Glomerular visceral epithelial cell (primary cell): ENCODE results near the gene WHRN.

Experiments
- DNase-seq: peaks from one replicate; pipeline ENCODE4 v3.0.0-alpha.2; 2016; ENCODE audit errors: extremely low spot score

WHRN gene

DNA sequence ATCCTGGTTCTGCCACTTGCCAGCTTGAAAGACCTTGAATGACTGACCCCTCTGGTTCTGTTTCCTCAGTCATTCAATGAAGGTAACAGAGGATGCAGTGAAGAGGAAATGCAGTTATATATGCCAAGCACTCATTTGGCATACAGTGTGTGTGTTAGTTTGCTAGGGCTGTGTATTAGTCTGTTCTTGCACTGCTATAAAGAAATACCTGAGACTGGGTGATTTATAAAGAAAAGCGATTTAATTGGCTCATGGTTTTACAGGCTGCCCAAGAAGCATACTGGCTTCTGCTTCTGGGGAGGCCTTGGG lies 8.6 kb upstream of the WHRN start:
- DNase-seq = no peak

GRCh38 chr9:114513055-114513958 lies 8.0 kb upstream of the WHRN start:
- DNase-seq = no peak

DNA sequence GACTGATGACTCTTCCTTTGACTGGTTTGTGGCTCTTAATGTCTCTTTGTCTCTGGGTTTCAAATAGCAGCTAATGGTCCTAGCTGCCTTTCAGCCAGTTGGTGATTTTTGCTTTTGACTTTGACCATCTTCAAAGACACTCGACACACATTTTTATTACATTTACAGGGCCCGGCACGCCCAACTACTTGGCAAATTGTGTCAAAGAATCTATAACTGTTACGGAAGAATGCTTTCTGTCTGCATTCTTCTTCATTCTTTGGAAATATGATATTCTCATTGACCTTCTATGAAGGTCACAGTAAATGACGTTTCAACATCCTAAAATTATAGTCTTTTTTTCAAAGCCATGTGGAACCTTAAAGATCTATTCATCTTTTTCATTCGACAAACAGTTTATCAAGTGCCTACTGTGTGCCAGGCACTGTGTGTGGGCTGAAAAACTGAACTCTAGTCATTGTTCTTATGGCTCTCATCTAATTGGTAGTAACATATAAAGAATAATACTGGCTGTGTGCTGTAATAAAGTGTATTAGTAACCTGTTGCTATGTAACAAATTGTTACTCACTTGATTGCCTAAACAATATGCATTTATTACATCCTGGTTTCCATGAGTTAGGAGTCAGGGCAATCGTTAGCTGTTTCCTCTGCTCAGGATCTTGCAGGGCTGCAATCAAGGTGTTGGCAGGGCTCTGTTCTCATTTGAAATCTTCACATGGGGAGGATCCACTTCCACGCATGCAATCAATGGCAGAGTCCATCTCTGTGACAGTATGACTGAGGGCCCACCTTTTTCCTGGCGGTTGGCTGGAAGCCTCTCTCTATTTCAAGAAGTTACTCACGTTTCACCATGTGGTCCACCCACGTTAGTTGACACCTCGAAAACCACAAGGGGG lies 7.0 kb upstream of the WHRN start:
- DNase-seq = no peak

- no peak for DNase-seq
These were observed 2.5 kb upstream of the WHRN start for GRCh38 chr9:114507726-114508125.

- DNase-seq = no peak
These were observed 763 bp upstream of the WHRN start for GRCh38 chr9:114506082-114506390.

DNA sequence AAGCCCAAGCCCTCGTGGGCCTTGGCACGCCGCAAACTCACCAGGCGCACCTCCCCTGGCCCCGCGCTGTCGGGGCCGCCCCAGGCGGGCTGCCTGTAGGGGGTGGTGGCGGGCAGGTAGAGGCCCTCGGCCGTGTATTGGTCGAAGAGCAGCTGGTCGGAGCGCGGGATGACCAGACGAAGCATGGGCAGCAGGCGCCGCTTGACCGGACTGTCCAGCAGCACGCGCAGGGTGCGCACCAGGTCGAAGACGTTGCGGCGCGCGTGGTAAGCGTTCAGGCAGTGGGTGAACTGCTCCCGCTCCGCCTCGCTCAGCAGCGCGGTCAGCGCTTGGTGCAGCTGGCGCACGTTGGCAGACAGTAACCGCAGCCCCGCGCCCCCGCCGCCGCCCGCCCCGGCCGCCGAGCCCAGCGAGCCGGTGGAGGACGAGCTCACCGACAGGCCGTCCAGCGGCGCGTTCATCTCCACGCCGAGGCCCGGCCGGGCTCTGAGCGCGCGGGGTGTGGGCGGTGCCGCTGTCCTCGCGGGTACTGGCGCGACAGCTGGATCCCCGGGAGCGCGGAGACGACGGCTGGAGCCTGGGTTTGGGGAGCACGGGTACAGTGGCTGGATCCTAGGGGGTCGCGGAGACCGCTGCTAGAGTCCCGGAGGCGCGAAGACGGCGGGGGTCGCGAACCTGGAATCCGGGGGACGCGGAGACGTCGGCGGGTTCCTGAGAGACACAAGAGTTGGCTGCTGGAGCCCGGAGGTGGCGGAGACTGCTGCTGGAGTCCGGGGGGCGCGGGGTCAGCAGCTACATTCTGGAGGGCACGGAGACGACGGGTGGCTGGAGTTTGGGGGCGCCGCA lies 709 bp downstream of the WHRN start:
- peak; percentile 36 for DNase-seq

DNA sequence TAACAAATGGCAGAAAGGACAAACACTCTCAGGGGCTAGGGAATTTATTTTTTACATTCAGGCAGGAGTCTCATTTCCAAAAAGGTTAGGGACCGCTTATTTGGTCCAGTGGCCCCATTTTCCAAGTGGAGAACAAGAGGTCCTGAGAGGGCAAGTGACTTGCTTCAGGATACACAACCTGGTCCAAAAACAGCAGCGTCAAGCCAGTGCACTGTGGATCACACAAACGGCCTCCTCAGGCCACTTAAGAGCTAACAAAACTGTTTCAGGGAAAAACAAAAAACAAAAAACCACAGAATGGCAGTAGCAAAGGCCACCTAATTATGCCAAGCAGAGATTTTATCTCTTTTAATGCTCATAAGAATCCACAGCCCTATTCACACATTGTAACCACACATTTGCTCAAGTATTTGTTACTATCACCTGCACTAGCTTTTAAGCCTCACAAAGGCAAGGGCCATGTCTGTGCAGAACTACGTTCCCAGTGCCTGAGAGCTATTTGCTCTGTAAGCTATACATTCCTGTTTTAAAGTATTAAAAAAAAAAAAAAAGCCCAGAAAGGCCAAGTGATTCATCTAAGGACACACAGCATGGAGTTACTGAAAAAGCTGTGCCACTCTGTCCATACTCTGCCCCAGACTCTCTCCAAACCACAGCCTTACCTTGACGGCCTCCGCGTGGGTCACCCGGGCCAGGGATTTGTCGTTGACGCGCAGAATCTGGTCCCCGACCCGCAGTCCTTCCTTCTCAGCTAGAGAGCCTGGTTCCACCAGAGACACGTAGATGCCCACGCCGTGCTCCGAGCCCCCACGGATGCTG lies 1.5 kb downstream of the WHRN start:
- no peak for DNase-seq

GRCh38 chr9:114503009-114503408 lies 2.3 kb downstream of the WHRN start:
- DNase-seq = no peak

DNA sequence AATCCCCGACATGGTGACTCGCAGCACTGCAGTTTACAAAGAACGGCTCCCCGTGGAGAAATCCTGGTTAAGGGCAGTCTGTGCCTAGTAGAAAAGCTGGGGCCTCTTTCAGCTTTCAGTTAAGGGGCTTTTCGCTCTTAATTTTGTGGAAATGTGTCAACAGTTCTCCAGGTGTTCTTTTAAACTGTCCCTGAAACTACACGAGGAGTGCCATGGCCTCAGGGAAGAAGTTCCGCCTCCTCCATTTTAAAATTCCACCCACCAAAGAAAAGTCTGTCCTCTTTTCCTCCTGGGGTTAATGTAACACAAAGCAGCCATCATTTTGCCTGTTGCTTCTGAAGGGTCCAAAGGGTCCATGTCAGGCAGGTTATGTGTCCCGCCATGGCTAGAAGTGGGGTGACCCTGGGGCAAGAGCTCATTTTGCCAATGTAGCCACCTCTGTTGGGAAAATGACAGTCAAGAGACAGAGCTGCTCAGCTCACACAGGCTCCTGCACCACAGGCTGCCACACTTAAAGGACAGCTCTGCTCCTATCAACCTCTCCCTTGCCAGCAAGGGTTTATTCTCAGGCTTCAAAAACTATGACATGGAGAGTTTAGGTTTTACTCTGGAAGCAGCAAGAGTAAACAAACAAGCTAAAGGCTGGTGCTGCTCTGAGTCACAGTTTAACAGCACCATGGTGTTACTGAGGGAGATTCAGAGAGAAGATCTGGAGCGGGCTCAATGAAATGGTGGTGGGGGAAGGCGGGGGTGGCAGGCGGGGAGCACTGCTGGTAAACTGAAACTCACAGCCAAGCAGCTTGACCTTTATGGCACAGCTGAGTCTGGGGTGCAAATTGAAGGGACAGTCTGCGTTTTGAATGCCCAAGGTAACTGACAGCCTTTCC lies 3.2 kb downstream of the WHRN start:
- DNase-seq = no peak

DNA sequence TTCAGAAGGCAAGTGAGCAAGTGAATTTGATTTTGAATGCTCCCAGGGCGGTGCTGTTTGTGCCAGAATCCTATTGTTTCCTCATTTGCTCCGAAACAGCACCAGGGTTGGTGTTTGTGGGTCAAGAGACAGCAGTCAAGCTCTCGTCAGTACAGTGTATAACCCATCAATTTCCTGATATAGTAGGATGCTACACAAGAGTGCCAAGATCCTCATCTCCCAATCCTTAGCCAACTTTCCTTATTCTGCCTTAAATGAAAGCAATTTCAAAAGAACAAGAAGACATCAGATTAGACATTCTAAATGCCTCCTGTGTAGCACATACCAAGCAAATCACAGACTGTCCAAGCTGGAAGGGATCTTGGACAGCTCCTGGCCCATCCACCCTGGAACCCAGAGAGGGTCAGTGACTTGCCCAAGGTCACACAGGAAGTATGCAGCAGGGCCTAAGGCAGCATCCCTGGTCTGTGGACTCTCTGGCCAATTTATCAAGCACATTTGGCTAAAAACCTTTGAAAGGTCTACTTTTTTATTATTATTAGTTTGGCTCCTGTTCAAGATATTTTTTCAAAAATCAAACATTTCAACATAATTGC lies 4.5 kb downstream of the WHRN start:
- DNase-seq = no peak

DNA sequence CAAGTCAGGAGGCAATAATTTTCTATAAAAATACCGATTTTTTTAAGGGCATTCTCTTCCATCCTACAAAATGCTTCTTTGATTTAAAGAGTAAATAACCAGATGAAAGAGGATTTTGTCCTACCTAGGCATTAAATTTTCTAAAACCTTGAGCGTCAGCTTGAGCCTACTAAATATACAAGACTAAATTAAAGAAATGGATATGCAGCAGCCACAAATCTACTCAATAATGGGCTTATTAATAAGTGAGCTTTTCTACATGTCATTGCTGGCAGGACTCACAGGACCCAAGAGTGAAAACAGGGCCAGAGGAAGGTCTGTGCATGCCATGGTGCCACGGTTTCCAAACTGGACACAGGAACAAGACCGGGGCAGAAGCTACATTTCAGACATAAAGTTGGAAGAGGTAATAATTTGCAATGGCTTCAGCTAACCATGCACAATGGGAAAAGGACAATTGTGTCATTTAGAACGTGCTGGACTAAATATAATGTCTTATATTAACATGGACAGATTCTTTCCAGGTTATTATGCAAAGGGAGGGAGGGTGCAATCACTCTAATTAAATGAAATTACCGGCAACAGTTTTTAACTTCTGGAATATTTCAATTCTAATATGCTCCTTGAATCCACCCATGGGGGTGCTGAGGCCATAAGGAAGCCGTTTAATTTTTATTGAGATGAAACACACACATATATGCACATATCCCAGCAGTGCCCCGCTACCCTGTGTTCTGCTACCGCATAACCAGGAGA lies 5.2 kb downstream of the WHRN start:
- DNase-seq = no peak

- no peak for DNase-seq
These were observed 5.7 kb downstream of the WHRN start for GRCh38 chr9:114499528-114499927.

DNA sequence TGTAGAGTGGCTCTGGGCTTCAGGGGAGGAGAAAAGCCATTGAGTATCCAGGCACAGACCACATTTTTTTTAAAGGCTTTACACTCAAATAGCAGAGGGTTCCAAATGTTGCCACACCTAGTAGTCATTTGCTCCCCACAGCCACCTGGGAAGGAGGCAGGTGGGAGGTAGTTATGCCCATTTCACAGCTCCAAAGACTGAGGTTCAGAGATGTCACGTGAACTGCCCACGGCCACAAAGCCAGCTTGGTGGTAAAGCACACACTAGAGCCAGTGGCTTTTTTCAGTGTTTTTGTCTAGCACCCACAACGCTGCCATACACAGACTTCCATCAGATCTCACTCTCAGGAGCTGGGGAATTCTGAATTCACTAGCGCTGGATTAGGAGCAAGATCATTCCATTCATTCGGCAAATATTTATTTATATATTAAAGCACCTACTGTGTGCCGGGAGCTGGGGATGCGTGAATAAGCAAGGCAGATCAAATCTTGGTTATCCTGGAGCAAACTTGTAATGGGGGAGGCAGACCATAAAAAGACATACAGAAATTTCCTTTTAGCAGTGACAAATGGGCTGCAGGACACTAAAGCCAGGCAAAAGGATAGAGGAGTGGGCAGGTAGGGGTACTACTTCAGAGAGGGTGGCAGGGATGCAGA lies 7.4 kb downstream of the WHRN start:
- DNase-seq = no peak

- no peak for DNase-seq
These were observed 8.0 kb downstream of the WHRN start for GRCh38 chr9:114497236-114497635.

DNA sequence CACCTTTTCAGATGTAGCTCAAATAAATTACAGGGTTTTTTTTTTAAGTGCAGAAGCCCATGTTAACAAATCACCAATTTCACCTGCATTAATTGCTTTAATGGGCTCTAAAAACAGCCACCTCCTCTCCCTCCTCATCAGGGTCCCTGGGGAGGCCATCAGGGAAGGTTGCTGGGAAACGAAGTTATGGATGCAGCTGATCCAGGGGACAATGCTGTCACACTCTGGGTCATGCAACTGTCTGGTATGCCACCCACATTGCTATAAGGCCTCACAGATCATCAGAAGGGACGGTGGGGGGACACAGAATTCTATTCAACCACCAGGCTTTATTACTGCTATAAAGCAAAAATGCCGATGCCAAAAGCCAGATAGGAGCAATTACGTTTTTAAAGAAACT lies 9.3 kb downstream of the WHRN start:
- DNase-seq = no peak

DNA sequence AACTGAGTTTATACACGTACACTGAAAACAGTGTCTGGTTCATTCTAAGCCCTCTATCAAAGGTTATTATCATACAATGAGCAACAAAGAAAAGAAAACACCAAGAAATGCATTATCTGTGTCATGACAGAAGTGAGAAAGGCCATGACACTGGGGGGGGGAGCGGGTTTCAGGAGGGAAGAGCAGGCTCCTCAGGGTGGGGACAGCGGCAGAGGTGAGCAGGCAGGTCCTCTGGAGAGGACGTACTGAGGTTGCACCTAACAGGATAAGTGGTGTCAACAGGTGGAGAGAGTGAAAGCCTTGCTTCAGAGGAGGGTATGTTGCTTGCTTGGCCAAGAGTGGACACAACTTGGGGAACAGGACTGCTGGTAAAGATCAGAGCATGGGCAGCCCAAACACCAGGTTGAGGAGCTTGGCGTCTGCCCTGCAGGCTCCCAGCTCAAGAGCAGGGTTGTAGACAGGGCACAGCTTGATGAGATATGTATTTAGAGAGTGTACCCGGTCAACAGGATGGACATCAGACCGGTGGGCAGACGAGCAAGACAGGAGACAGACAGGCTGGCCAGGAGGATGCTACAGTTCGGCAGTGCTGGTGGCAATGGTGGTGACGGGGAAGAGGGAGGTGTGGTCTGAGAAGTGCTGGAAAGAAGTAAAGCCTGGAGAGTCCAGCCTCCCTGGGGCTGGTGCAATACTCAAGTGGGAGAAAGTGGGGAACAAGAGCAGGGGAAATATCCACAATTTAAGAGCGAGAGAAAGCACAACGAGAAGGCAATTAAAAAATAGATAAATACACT lies 10.3 kb downstream of the WHRN start:
- DNase-seq = no peak

DNA sequence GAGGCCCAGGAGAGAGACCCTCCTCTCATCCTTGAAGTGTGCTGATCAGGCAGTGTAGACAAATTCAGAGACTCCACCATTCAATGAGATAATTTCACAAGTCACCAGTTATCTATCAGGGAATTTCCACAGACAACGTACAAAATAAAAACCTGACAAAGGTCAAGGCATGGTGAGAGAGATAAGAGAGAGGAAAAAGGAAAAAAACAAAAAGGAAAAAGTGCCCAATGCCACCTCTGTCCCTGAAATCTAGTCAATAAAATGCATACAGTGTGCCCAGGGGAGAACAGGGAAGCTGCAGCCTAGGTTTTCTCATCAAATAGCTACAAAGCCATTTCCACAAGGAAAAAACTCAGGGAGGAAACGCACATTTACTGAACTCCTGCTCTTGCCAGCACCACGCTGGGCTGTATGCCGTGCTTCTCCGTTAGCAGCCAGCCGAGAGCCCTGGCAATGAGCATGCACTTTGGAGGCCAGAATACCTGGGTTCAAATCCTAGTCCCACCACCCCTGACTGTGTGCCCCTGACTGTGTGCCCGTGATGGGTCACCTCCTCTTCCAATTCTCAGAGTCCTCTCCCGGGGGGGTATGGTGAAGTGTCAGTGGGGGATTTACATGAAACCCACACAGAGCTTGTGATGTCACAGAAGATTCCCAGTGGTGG lies 11.6 kb downstream of the WHRN start:
- no peak for DNase-seq
